Bone marrow (tissue), 2 donors: ENCODE data around the gene TBX19.

Experiments used
- DNase-seq, 2 donors: peaks; one replicate each; lab custom pipeline; 2025; lab: John Stamatoyannopoulos, UW

Gene TBX19

DNA sequence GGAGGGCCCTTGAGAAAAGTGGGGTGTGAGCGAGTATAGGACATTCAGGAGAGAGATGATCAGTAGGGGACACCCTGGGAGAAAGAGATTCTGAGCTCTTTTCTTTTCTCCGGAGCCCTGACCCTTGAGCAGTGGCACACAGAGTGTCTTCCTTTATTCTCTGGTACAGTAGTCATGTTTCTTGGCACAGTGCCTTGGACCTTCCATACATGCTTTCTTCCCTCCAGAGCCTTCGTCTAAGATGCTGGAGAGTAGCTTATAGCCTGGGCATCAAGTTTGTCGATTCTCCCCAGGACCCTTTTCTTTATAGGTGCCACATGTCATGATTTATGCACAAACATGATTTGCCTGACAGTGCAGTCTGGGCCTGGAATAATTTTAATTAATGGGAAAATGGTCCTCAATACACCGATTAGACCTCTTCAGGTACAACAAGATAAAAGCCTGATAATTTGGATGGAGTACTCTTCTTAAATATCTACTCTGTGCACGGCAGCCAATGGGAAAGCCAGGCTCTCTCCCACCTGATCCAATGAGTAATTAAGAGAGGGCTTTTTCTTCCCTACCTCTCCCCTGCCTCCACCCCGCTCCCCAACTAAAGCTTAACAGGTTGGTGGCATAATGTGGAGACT lies at the start of gene TBX19:
TSS of gene TBX19 (plus strand) at position 582 of the 632 bp plus-strand sequence. CDS start 214 bp downstream, outside the sequence.
- no peak for DNase-seq

GRCh38 chr1:168234846-168235547 lies 45.7 kb upstream of the TBX19 start:
- DNase-seq, result no peak

DNA sequence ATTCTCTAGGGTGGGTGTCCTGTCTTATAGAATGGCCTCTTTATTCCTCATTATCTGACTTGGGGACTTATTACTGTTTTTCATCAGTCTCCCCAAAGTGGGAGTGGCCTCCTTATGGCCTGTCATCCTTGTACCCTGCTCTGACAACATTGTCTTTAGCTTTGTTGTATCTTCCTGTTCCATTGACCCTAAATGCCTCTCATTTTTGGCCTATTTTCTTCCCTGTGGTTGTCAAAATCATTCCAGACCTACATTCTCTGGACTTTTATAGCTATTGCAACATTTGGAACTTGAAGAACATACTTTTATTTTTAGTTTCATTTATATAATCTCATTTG lies 45.2 kb upstream of the TBX19 start:
- no peak for DNase-seq

- DNase-seq, result no peak
Observed at GRCh38 chr1:168235937-168236336, 44.7 kb upstream of the TBX19 start.

- no peak for DNase-seq
Observed at GRCh38 chr1:168236836-168237611, 43.7 kb upstream of the TBX19 start.

DNA sequence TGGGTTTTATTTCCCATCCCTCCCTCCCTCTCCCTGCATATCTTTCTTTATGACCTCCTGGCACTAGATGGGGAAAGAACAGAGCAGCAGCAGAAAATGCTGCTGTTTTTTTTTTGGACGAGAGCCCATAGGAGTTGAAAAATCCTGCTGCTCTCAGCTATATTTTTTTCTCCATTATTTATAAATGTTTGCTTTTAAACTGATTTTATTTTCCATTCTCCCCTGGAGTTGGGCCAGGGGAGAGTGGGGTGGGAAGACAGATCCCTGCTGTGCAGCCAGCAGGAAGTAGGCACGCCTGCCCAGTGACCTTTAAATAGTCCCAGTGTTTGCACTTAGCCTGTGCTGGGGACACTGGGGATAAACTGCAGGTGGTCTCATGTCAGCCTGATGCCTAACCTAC lies 37.5 kb upstream of the TBX19 start:
- no peak for DNase-seq

GRCh38 chr1:168243636-168244212 lies 37.0 kb upstream of the TBX19 start:
- no peak for DNase-seq

DNA sequence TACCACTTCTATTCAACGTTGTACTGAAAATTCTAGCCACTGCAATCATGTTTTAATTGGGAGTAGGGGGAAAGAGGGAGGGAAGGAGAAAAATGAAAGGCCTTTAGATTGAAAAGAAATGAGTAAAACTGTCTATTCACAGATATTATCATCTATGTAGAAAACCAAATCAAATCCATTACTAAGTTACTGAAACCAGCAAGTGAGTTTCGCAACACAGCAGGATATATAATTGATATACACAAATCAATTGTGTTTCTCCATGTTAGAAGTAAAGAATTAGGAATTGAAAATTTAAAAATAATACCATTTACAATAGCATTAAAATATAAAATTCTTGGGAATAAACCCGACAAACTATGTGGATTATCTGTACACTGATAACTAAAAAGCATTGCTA lies 35.6 kb upstream of the TBX19 start:
- DNase-seq, result no peak

DNA sequence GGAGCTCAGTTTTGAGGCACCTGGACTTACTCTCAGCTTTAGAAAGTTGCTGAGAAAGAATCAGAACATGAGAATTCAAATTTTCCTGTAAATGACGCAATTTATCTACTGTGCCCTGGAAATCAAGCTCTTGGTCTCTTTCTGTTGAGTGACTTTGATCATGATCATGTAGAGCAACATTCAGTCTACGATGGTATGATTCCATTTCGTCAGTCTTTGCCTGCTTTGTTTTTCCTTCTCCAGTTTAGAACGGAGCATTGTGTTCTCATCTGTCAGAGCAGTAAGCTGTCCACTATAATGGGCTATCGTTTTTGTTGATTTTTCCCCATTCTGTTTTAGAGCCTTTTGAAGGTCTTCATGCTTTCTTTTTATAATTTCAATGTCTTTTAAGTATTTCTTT lies 34.2 kb upstream of the TBX19 start:
- DNase-seq, result no peak

DNA sequence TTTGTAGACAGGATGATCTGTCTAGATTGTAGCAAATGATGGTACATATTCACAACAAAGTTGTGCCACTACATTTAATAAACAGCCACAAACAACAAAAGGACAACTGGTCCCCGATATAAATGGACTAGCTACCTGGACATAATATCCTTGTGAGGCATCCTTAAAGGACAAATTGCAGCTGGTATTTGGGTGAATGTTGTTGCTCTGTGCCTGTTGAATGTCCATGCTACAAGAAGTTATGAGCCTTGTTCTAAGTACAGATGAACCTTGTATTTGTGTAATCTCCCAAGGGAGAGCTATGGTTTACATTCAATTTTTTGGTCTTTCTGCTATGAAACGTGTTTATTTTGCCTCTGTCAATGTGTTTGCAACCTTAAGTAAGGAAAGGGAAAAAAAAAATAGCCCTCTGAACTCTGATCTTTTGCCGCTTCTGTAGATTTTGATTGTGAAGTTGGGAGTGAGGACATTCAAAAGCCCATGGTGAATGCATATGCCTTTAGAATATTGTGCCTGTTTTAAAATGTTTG lies 28.4 kb upstream of the TBX19 start:
- no peak for DNase-seq

GRCh38 chr1:168256164-168256563 lies 24.5 kb upstream of the TBX19 start:
- DNase-seq, result no peak

GRCh38 chr1:168257397-168257796 lies 23.3 kb upstream of the TBX19 start:
- no peak for DNase-seq

GRCh38 chr1:168259567-168259966 lies 21.1 kb upstream of the TBX19 start:
- no peak for DNase-seq

DNA sequence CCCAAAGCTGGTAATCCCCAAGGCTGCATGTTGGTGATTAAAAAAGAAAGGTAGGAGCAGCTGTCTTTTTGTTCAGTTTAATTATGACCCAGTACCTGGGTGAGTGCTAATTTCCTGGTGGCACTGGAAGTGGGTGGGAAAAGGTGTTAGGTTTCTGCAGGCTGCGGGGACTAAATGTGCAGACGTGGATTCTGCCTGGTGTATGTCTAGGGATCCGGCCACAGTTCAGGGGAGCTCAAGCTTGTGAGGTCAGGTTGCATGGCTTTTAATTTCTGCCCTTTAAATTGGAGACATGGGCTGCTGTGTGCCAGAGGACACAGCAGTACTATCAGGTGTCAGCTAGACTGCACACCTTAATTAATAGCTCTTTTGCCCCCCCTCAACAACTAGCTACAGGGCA lies 20.3 kb upstream of the TBX19 start:
- no peak for DNase-seq

GRCh38 chr1:168261390-168261789 lies 19.3 kb upstream of the TBX19 start:
- DNase-seq, result no peak

DNA sequence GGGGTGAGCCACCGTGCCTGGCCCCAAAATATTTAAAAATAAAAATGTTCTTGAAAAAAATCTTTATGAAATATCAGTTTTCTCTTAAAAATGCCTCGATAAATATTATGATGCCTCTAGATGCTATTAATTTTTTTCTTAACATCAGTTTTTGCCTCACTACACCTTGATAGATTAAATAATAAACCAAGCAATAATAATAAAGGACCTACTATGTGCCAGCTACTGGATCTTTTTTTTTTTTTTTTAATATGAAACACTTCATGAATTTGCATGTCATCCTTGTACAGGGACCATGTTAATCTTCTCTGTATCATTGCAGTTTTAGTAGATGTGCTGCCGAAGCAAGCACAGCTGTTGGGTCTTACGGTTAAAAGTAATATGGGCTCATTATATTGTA lies 17.5 kb upstream of the TBX19 start:
- DNase-seq, result no peak

GRCh38 chr1:168264296-168264695 lies 16.4 kb upstream of the TBX19 start:
- DNase-seq, result no peak

GRCh38 chr1:168265596-168265995 lies 15.1 kb upstream of the TBX19 start:
- DNase-seq, result no peak

DNA sequence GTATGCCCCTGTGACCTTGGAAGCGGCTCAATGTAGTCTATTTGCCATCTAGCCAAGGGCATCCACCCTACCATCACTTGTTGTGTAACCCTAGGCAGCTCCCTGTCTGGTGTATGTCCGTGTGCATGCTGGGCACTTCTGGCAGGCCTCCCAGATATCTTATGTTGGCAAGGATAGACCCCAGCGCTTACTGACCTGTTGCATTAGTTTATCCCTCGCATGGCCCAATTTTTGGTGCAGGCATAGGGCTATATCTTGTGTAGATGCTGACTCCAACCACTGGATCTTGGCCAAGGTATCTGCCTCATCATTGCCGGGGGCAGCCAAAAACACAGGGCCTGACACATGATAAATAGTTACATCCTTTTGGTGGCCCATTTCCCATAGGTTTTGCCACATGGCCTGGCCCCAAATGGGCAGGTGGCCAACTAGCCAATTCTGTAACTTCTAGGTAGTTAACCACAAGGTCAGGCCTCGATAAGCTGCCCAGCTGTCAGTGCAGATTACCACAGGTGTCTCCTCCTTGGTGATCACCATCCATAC lies 14.0 kb upstream of the TBX19 start:
- DNase-seq, result no peak

DNA sequence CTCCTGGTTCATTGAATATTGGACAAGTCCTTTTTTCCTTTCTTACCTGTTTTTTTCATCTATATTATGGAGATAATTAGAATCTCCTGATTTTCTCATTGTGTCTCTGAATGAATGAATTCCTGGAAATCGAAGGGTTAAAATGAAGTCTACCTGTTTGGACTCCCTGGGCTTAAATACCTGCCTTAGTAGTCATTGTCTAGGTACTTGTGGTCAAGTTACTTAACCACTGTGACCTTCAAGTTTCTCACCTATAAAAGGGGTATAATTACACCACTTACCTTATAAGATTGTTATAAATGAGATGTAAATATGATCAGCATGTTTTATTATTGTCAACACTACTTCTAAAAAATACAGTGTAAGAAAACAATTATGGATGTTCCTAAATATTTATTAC lies 9.0 kb upstream of the TBX19 start:
- no peak for DNase-seq

GRCh38 chr1:168273575-168273974 lies 7.1 kb upstream of the TBX19 start:
- DNase-seq, result no peak

GRCh38 chr1:168279253-168279652 lies 1.4 kb upstream of the TBX19 start:
- no peak for DNase-seq
